Loucy (cell line): ENCODE data around the gene TLK1.
"Not testable (repeated sequence)": the region's sequence is repeated elsewhere in the genome, so short reads cannot be mapped to it uniquely, and the experiment has no call there.

Experiments used
- H2AFZ ChIP-seq: fragments of 200-600 bp; sonication (generic); 2 replicates; pipeline ENCODE4 v1.6.0; 2016; ENCODE audit warnings: antibody characterized with exemption, mild to moderate bottlenecking, low read length, moderate library complexity
- H3F3A ChIP-seq: fragments of 200-600 bp; 2 replicates; pipeline ENCODE4 v1.6.0; 2016; ENCODE audit warnings: antibody characterized with exemption, low read depth, mild to moderate bottlenecking
- H3K27me3 ChIP-seq: fragments of 200-600 bp; sonication (generic); 2 replicates; pipeline ENCODE4 v1.6.1; 2014; ENCODE audit warnings: low read length, mild to moderate bottlenecking; ENCODE audit not compliant: insufficient read depth, poor library complexity, severe bottlenecking
- H3K36me3 ChIP-seq: fragments of 200-600 bp; sonication (generic); 2 replicates; pipeline ENCODE4 v1.6.1; 2016; ENCODE audit warnings: low read length; ENCODE audit not compliant: insufficient read depth
- H3K4me1 ChIP-seq: fragments of 200-600 bp; sonication (generic); 2 replicates; pipeline ENCODE4 v1.5.1; 2014; ENCODE audit warnings: low read length, mild to moderate bottlenecking; ENCODE audit not compliant: insufficient read depth, poor library complexity, severe bottlenecking
- H3K4me2 ChIP-seq: fragments of 200-600 bp; sonication (generic); 2 replicates; pipeline ENCODE4 v1.6.0; 2014; ENCODE audit warnings: antibody characterized with exemption, low read length, low read depth, mild to moderate bottlenecking; ENCODE audit not compliant: poor library complexity, severe bottlenecking
- H3K4me3 ChIP-seq: fragments of 200-600 bp; sonication (generic); 2 replicates; pipeline ENCODE4 v1.5.1; 2014; ENCODE audit warnings: low read length, mild to moderate bottlenecking, mixed read lengths; ENCODE audit not compliant: poor library complexity, severe bottlenecking
- H3K79me2 ChIP-seq: fragments of 200-600 bp; sonication (generic); 2 replicates; pipeline ENCODE4 v1.6.1; 2014; ENCODE audit warnings: low read length; ENCODE audit not compliant: insufficient read depth
- H3K9ac ChIP-seq: fragments of 200-600 bp; sonication (generic); 2 replicates; pipeline ENCODE4 v1.6.0; 2014; ENCODE audit warnings: mild to moderate bottlenecking, low read depth, low read length, moderate library complexity; ENCODE audit not compliant: poor library complexity, severe bottlenecking
- H3K9me2 ChIP-seq: fragments of 200-600 bp; sonication (generic); replicated peaks from 2 replicates; pipeline ENCODE4 v1.6.1; 2016; ENCODE audit warnings: low read depth, low read length, mixed read lengths
- H3K9me3 ChIP-seq: fragments of 200-600 bp; sonication (generic); 2 replicates; pipeline ENCODE4 v1.6.1; 2014; ENCODE audit warnings: mild to moderate bottlenecking, antibody characterized with exemption, low read length, low read depth; ENCODE audit not compliant: insufficient read depth
- H4K20me1 ChIP-seq: fragments of 200-600 bp; sonication (generic); 2 replicates; pipeline ENCODE4 v1.6.0; 2014; ENCODE audit warnings: antibody characterized with exemption, low read length, mild to moderate bottlenecking; ENCODE audit not compliant: insufficient read depth, poor library complexity, severe bottlenecking
- CTCF ChIP-seq: fragments of 200-600 bp; sonication (generic); conservative IDR thresholded peaks from 2 replicates; pipeline ENCODE4 v1.5.1; 2014; ENCODE audit warnings: mild to moderate bottlenecking, antibody characterized with exemption, low read length
- EZH2phosphoT487 ChIP-seq: fragments of 200-600 bp; IDR thresholded peaks from 2 replicates; pipeline ENCODE4 v1.6.1; 2018; ENCODE audit warnings: antibody characterized with exemption, mild to moderate bottlenecking, moderate library complexity, borderline replicate concordance

TLK1 gene

DNA sequence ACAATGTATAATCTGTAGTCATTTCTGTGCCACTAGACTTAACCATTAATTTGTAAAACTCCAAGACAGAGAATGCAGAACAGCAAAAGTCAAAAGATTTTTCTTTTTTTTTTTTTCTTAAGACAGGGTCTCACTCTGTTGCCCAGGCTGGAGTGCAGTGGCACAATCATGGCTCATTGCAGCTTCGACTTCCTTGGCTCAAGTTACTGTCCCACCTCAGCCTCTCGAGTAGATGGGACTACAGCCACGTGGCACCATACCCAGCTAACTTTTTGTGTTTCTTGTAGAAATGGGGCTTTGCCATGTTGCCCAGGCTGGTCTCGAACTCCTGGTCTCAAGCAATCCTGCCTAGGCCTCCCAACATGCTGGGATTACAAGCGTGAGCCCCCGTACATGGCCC, 80.1 kb downstream of the TLK1 start:
- Histone ChIP-seq H2AFZ (no peak overlapping the region), H3K9me3 (no peaks in the 10 kb centered on the region), H4K20me1 (peaks cover 53% of the 10 kb centered on the region), H3K79me2 (peaks cover 89% of the 10 kb centered on the region), H3K4me1 (peaks cover 7% of the 10 kb centered on the region), H3F3A (no peaks in the 10 kb centered on the region), H3K9ac (no peak overlapping the region), H3K36me3 (peaks cover 62% of the 10 kb centered on the region), H3K9me2 (no peaks in the 10 kb centered on the region), H3K27me3 (no peaks in the 10 kb centered on the region), H3K4me2 (no peak overlapping the region), H3K4me3 (no peak overlapping the region)
- TF ChIP-seq EZH2phosphoT487 (no peak), CTCF (no peak)

DNA sequence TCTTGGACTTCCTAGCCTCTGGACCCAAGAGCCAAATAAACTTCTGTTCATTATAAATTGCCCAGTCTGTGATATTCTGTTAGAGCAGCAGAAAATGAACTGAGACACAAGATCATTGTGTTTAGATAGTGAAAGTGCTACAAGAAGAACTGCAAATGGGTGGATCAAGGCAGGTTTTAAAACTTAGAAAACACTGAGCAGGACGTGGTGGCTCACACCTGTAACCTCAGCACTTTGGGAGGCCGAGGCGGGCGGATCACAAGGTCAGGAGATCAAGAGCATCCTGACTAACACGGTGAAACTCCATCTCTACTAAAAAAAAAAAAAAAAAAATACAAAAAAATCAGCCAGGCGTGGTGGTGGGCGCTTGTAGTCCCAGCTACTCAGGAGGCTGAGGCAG, 84.3 kb downstream of the TLK1 start:
- H3K4me3 ChIP-seq, H3K27me3 ChIP-seq, H3K4me1 ChIP-seq, H3K4me2 ChIP-seq, H3K9me3 ChIP-seq, H3F3A ChIP-seq, H3K9ac ChIP-seq, H3K9me2 ChIP-seq, H2AFZ ChIP-seq: not testable (repeated sequence)
- Histone ChIP-seq H3K79me2 (peaks cover 72% of the 10 kb centered on the region), H4K20me1 (peaks cover 26% of the 10 kb centered on the region), H3K36me3 (peaks cover 78% of the 10 kb centered on the region)

DNA sequence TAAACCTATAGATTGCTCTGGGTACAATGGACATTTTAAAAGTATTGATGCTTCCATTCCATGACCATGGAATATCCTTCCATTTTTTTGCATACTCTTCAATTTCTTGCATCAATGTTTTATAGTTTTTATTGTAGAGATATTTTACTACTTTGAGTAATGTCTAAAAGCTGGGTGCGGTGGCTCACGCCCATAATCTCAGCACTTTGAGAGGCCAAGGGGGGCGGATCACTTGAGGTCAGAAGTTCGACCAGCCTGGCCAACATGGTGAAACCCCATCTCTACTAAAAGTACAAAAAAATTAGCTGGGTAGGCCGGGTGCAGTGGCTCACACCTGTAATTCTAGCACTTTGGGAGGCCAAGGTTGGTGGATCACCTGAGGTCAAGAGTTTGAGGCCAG, 88.5 kb downstream of the TLK1 start:
- peaks cover 69% of the 10 kb centered on the region for H3K79me2 ChIP-seq
- peaks cover 51% of the 10 kb centered on the region; the same call in 1 of the 2 replicates for H3K36me3 ChIP-seq
- H3K9me2 ChIP-seq = no peaks in the 10 kb centered on the region
- H3K4me2 ChIP-seq = no peak overlapping the region
- no peak overlapping the region for H3K4me3 ChIP-seq
- peaks cover 31% of the 10 kb centered on the region for H4K20me1 ChIP-seq
- no peaks in the 10 kb centered on the region for H3K9me3 ChIP-seq
- no peak overlapping the region for H3K9ac ChIP-seq
- no peak for TF ChIP-seq EZH2phosphoT487
- no peak for TF ChIP-seq CTCF
- no peaks in the 10 kb centered on the region for H3F3A ChIP-seq
- H2AFZ ChIP-seq = no peak overlapping the region
- no peaks in the 10 kb centered on the region for H3K27me3 ChIP-seq
- H3K4me1 ChIP-seq = no peaks in the 10 kb centered on the region

DNA sequence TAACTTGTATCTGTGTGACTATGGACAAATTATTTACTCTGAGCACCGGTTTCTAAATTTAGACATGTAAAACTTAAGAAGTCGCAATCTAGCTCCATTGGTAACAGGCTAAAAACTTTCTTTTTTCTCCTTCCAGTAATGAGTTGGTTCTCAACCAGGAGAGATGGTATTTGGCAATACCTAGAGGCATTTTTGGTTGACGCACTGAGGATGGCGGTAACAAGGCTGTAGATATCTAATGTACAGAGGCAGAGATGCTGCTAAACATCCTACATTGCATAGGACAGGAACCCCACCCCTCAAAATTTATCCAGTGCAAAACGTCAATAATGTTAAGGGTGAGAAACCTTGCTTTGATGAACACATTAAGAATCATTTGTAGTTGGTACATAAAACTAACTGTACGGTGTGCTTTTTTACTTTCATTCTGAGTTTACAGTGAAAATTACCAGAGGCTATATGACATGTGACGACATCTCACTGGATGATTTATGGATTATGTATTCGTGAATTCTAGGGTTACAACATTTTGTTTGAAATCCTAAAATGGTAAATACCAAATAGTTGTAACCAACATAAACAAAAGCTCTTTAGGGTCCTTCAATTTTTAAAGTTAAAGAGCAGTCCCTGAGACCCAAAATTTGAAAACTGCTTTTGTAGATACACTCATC, 91.3 kb downstream of the TLK1 start:
- H3K9me3 ChIP-seq = no peaks in the 10 kb centered on the region
- no peak overlapping the region for H3K4me3 ChIP-seq
- peaks cover 51% of the 10 kb centered on the region for H3K79me2 ChIP-seq
- no peaks in the 10 kb centered on the region for H3F3A ChIP-seq
- no peak for TF ChIP-seq CTCF
- TF ChIP-seq EZH2phosphoT487 = no peak
- peaks cover 32% of the 10 kb centered on the region; the same call in 1 of the 2 replicates for H3K36me3 ChIP-seq
- no peaks in the 10 kb centered on the region for H3K9me2 ChIP-seq
- H2AFZ ChIP-seq = no peak overlapping the region
- H3K27me3 ChIP-seq = no peaks in the 10 kb centered on the region
- H3K4me2 ChIP-seq = no peak overlapping the region
- H3K9ac ChIP-seq = no peak overlapping the region
- peaks cover 42% of the 10 kb centered on the region for H4K20me1 ChIP-seq
- peaks cover 4% of the 10 kb centered on the region for H3K4me1 ChIP-seq
